ENCODE results near the gene STYK1. TPM values are rescaled to one million over a fixed set of nuclear protein-coding genes. Genes with fewer than 3 reads are reported as not detected.

Gene STYK1
- total and polyA plus RNA-seq, 8 donors, result 0.04 to 0.55 (median 0.17) TPM; not detected in 2

DNA sequence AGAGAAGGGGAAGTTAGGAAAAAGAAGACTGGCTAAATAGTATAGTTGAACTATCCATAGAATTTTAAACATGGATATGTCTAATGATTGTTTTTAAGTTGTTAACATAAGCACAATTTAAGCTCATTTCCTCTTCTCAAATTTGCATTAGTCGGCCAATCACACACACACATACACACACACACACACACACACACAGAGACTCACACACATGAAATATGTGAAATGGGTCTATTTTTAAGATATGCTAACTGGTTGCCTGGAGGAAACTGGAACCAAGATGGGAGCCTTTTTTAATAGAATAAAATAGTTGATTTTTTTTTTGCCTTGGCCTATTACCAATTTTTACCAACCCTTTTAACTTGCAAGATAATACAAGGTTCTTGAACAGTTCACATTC, 24.0 kb upstream of the STYK1 start:
- ATAC-seq, result no peak
- intact Hi-C loops (cut with DNase I), result no loop called here
- H3K27me3 ChIP-seq, result no peaks in the 10 kb centered on the region

DNA sequence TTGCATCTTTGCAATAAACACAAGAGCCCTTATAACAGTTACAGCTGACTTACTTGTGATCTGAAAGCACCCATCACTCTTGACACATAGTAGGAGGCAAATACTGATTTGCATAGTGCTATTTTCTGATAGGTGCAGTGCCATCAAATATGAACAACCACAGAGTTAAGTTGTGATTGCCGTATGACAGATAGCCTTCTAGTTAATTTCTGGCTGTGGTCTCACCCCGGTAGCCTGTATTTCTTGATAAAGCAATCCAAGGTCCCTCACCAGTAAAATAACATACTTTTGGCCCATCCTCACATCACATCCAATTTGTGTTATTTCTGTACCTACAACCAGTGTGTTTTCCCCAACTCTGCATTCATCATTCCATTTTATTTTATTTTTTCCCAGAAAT, 23.3 kb upstream of the STYK1 start:
- H3K27me3 ChIP-seq, result no peaks in the 10 kb centered on the region
- FAIRE-seq, result no peak
- 80 to 82% methylated on average over 2 of the region's 2 CpGs for WGBS, 2 donors
- peaks cover 0 to 37% (median 27%) of the 10 kb centered on the region in 3 donors for H3K36me3 ChIP-seq
- DNase-seq, result no peak
- ATAC-seq, result no peak
- no peak overlapping the region for H3K4me3 ChIP-seq
- no peaks in the 10 kb centered on the region for H3K9me3 ChIP-seq
- TF ChIP-seq, protein P1, sequence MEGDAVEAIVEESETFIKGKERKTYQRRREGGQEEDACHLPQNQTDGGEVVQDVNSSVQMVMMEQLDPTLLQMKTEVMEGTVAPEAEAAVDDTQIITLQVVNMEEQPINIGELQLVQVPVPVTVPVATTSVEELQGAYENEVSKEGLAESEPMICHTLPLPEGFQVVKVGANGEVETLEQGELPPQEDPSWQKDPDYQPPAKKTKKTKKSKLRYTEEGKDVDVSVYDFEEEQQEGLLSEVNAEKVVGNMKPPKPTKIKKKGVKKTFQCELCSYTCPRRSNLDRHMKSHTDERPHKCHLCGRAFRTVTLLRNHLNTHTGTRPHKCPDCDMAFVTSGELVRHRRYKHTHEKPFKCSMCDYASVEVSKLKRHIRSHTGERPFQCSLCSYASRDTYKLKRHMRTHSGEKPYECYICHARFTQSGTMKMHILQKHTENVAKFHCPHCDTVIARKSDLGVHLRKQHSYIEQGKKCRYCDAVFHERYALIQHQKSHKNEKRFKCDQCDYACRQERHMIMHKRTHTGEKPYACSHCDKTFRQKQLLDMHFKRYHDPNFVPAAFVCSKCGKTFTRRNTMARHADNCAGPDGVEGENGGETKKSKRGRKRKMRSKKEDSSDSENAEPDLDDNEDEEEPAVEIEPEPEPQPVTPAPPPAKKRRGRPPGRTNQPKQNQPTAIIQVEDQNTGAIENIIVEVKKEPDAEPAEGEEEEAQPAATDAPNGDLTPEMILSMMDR (IDR thresholded peaks at IDR 0.05), result no peak
- intact Hi-C loops (cut with DNase I), result no loop called here
- H3K27ac ChIP-seq, result no peak overlapping the region
- H3K4me1 ChIP-seq, result no peaks in the 10 kb centered on the region

More for the DNA sequence above, 24.0 kb upstream of the STYK1 start:
- Histone ChIP-seq H3K36me3 (peaks cover under 1 to 44% (median 27%) of the 10 kb centered on the region in 3 donors), H3K4me1 (no peaks in the 10 kb centered on the region), H3K27ac (no peak overlapping the region), H3K4me3 (no peak overlapping the region), H3K9me3 (no peaks in the 10 kb centered on the region)
- 95 to 100% methylated on average over 1 of the region's 1 CpG for WGBS, 2 donors
- TF ChIP-seq, protein P1 (IDR thresholded peaks at IDR 0.05), result no peak
- FAIRE-seq (no peak), DNase-seq (no peak)

DNA sequence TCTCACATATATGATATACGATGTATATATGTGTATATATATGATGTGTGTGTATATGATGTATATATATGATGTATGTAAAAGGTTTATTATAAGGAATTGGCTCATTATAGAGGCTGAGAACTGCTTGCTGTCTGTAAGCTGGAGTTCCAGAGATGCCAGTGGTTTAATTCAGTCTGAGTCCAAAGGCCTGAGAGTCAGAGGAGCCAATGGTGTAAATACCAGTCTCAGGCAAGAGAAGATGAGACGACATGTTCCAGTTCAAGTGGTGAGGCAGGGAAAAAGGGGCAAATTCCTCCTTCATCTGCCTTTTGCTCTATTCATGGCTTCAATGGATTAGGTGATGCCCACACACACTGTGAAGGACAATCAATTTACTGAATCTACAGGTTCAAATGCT, 17.1 kb upstream of the STYK1 start:
- Histone ChIP-seq H3K27ac (no peak overlapping the region), H3K36me3 (no peaks in the 10 kb centered on the region), H3K27me3 (no peaks in the 10 kb centered on the region), H3K4me3 (no peak overlapping the region), H3K4me1 (no peaks in the 10 kb centered on the region), H3K9me3 (no peaks in the 10 kb centered on the region)
- no peak for DNase-seq
- TF ChIP-seq, protein P1 (IDR thresholded peaks at IDR 0.05), result no peak
- intact Hi-C loops (cut with DNase I), result no loop called here
- FAIRE-seq, result no peak
- WGBS, 2 donors, result 95 to 96% methylated on average over 2 of the region's 2 CpGs
- ATAC-seq, result no peak

DNA sequence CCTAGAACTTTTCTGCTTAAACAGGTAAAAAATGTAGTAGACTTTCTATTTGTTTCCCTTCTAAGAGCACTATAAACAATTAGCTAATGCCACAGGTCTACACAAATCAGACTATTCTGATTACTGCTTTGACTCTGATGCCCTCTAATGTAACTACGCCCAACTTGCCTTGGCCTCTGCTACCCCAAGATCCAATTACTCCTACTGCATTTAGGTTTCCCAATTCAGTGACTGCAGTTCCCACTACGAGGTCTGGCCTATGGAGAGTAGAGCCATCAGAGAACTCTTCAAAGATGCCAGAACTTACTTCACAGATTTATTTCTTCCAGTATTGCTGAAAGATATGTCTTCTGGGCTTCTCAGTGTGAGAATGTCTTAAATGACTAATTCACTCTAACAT, 15.3 kb upstream of the STYK1 start:
- no peak for DNase-seq
- Histone ChIP-seq H3K9me3 (no peaks in the 10 kb centered on the region), H3K27ac (no peak overlapping the region), H3K27me3 (no peaks in the 10 kb centered on the region), H3K4me3 (no peak overlapping the region), H3K36me3 (no peaks in the 10 kb centered on the region), H3K4me1 (no peaks in the 10 kb centered on the region)
- no peak for ATAC-seq
- FAIRE-seq, result no peak
- 90 to 98% methylated on average over 2 of the region's 2 CpGs for WGBS, 2 donors
- intact Hi-C loops (cut with DNase I), result no loop called here
- TF ChIP-seq, protein P1 (IDR thresholded peaks at IDR 0.05), result no peak

DNA sequence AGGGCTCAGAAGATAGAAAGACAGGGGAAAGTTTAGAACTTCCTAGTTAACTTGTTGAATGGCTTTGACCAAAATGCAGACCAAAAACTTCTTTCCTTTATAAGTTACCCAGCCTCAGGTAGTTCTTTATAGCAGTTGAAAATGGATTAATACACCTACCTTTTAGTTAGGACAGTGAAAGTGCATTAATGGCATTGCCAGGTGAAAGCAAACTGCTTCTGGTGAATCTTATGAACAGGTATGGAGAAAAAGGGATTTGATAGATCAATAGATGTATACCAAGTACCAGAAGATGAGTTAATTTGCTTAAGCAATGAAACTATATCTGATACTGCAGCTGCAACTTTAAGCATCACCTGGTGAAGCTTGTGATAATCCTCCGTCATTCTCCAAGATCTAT, 14.2 kb upstream of the STYK1 start:
- Histone ChIP-seq H3K9me3 (no peaks in the 10 kb centered on the region), H3K36me3 (no peaks in the 10 kb centered on the region), H3K4me1 (no peaks in the 10 kb centered on the region), H3K27ac (no peak overlapping the region), H3K4me3 (no peak overlapping the region), H3K27me3 (no peaks in the 10 kb centered on the region)
- ATAC-seq, result no peak
- TF ChIP-seq, protein P1 (IDR thresholded peaks at IDR 0.05), result no peak
- FAIRE-seq, result no peak
- 81 to 90% methylated on average over 1 of the region's 1 CpG for WGBS, 2 donors
- intact Hi-C loops (cut with DNase I), result no loop called here
- no peak for DNase-seq

Data from pancreas (tissue), 10 donors.